HCT116 (cell line): ENCODE data around the gene NLRC5. TPM values are rescaled to one million over a fixed set of nuclear protein-coding genes. Genes with fewer than 3 reads are reported as not detected.

Experiments used
- ATAC-seq: fragments of 200-7000 bp; cut with Tn5 transposase; 2 replicates; pipeline ENCODE4 v1.9.1; 2020; ENCODE audit warnings: mild to moderate bottlenecking, moderate library complexity
- BruUV-seq: library from RNA; stranded (reverse); fragments of 400-500 nt; replicated peaks from 2 replicates; lab custom pipeline; 2021; lab: Mats Ljungman, UMichigan
- CTCF ChIA-PET: fragments of 300-600 bp; sonication (Branson Sonifier 250); formaldehyde crosslinking; loops from one replicate; lab custom pipeline; 2021; ENCODE audit warnings: antibody characterized with exemption; lab: Charles Lee
- POLR2A ChIA-PET: fragments of 300-600, 350-600 bp; sonication (Branson Sonifier 250); formaldehyde crosslinking; loops from one replicate; lab custom pipeline; 2021; ENCODE audit warnings: antibody characterized with exemption; lab: Charles Lee
- RAD21 ChIA-PET, 2 experiments: fragments of 300-600 bp; sonication (Branson Sonifier 250); formaldehyde crosslinking; loops; one replicate each; lab custom pipeline; 2023; ENCODE audit warnings: low total read pairs in 2 of 2; ENCODE audit not compliant: uncharacterized antibody in 2 of 2, unreplicated experiment in 2 of 2, low non-redundant PET in 1 of 2; lab: Charles Lee
- DNase-seq: peaks from one replicate; pipeline ENCODE4 v3.0.0-alpha.2; 2010; ENCODE audit warnings: low read depth, low spot score
- H2AFZ ChIP-seq: fragments of 200-600 bp; shearing (Covaris generic), sonication (generic); 2 replicates; pipeline ENCODE4 v1.6.1; 2017; ENCODE audit warnings: low read depth, mixed run types, mixed read lengths, antibody characterized with exemption, low read length; ENCODE audit not compliant: poor library complexity, severe bottlenecking
- H3K27ac ChIP-seq: 2 replicates; pipeline ENCODE4 v1.5.1; 2012; ENCODE audit warnings: low read depth, low read length
- H3K27me3 ChIP-seq: fragments of 200-600 bp; sonication (generic); 2 replicates; pipeline ENCODE4 v1.6.1; 2016; ENCODE audit warnings: mixed run types, low read length, mixed read lengths; ENCODE audit not compliant: insufficient read depth
- H3K36me3 ChIP-seq, 2 experiments: fragments of 200-500 bp in 1 of 2; fragments of 200-600 bp in 1 of 2; sonication (Bioruptor generic) in 1 of 2; sonication (generic) in 1 of 2; 2 replicates each; pipeline versions ENCODE4 v1.5.1 to v1.6.1; 2014 to 2016; ENCODE audit warnings: low read length in 2 of 2, inconsistent platforms in 1 of 2, mixed read lengths in 1 of 2, mixed run types in 1 of 2; ENCODE audit not compliant: insufficient read depth in 2 of 2, control insufficient read depth in 1 of 2
- H3K4me1 ChIP-seq, 2 experiments: fragments of 200-600 bp in 1 of 2; sonication (generic) in 1 of 2; 2 replicates each; pipeline versions ENCODE4 v1.5.1 to v1.6.1; 2012 to 2017; ENCODE audit warnings: low read length in 2 of 2, inconsistent platforms in 1 of 2, mild to moderate bottlenecking in 1 of 2, mixed read lengths in 1 of 2, mixed run types in 1 of 2, moderate library complexity in 1 of 2; ENCODE audit not compliant: insufficient read depth in 2 of 2, control insufficient read depth in 1 of 2
- H3K4me2 ChIP-seq: fragments of 200-600 bp; sonication (generic); 2 replicates; pipeline ENCODE4 v1.6.1; 2017; ENCODE audit warnings: mixed run types, low read length, mixed read lengths
- H3K4me3 ChIP-seq, 2 experiments: fragments of 200-600 bp in 1 of 2; sonication (generic) in 1 of 2; replicated peaks in 1 of 2; 2 replicates each; pipeline ENCODE4 v1.5.1; 2011 to 2016; ENCODE audit warnings: low read length in 2 of 2, control low read depth in 1 of 2, low read depth in 1 of 2, mild to moderate bottlenecking in 1 of 2, mixed read lengths in 1 of 2, mixed run types in 1 of 2
- H3K79me2 ChIP-seq: fragments of 200-600 bp; sonication (generic); 2 replicates; pipeline ENCODE4 v1.6.1; 2017; ENCODE audit warnings: mild to moderate bottlenecking, mixed run types, low read length, moderate library complexity, mixed read lengths; ENCODE audit not compliant: insufficient read depth
- H3K9ac ChIP-seq: fragments of 200-600 bp; sonication (generic); 2 replicates; pipeline ENCODE4 v1.6.1; 2016; ENCODE audit warnings: low read length, mixed read lengths
- H3K9me2 ChIP-seq: fragments of 200-600 bp; sonication (generic), shearing (Covaris generic); 2 replicates; pipeline ENCODE4 v1.6.1; 2017; ENCODE audit warnings: mixed run types, mild to moderate bottlenecking, moderate library complexity; ENCODE audit not compliant: insufficient read depth
- H3K9me3 ChIP-seq, 2 experiments: fragments of 200-500 bp in 1 of 2; fragments of 200-600 bp in 1 of 2; sonication (Bioruptor generic) in 1 of 2; sonication (generic) in 1 of 2; 2 replicates each; pipeline ENCODE4 v1.6.1; 2014 to 2017; ENCODE audit warnings: low read length in 2 of 2, mixed read lengths in 2 of 2, inconsistent platforms in 1 of 2, low read depth in 1 of 2, mild to moderate bottlenecking in 1 of 2, mixed run types in 1 of 2, moderate library complexity in 1 of 2; ENCODE audit not compliant: control insufficient read depth in 1 of 2, insufficient read depth in 1 of 2
- H4K20me1 ChIP-seq: fragments of 200-600 bp; sonication (generic), shearing (Covaris generic); 2 replicates; pipeline ENCODE4 v1.6.1; 2017; ENCODE audit warnings: mixed run types, mild to moderate bottlenecking, moderate library complexity; ENCODE audit not compliant: insufficient read depth
- CTCF ChIP-seq, 3 experiments: fragments of 200-600 bp in 1 of 3; sonication (generic) in 1 of 3; IDR thresholded peaks in 2 of 3; conservative IDR thresholded peaks in 1 of 3; 2 replicates each; pipeline ENCODE4 v1.5.1; 2012 to 2017; ENCODE audit warnings: low read depth in 2 of 3, low read length in 2 of 3, antibody characterized with exemption in 1 of 3, borderline replicate concordance in 1 of 3, control low read depth in 1 of 3, mild to moderate bottlenecking in 1 of 3, mixed read lengths in 1 of 3, mixed run types in 1 of 3, moderate library complexity in 1 of 3; ENCODE audit not compliant: insufficient read depth in 1 of 3
- JUND ChIP-seq: IDR thresholded peaks from 2 replicates; pipeline ENCODE4 v1.6.1; 2012
- SP1 ChIP-seq: IDR thresholded peaks from 2 replicates; pipeline ENCODE4 v1.6.1; 2012; ENCODE audit warnings: low read depth
- SRF ChIP-seq: IDR thresholded peaks from 2 replicates; pipeline ENCODE4 v1.6.1; 2012; ENCODE audit warnings: low read depth
- ZBTB33 ChIP-seq: IDR thresholded peaks from 2 replicates; pipeline ENCODE4 v1.6.1; 2011; ENCODE audit warnings: mild to moderate bottlenecking, low read length, moderate library complexity; ENCODE audit not compliant: insufficient replicate concordance; ENCODE audit errors: extremely low read depth
- intact Hi-C: fragments of 100-400 bp; cut with micrococcal nuclease; formaldehyde crosslinking; loops from 2 replicates; pipeline ENCODE4 v1.10.0; 2022
- total RNA-seq: library from RNA; stranded (reverse); gene quantifications from one replicate; pipeline ENCODE4 v1.2.1, GENCODE V29; 2021; ENCODE audit not compliant: unreplicated experiment

The NLRC5 gene
- total RNA-seq, 1 experiment from 2014 or later = 10.4 TPM

- ChIA-PET CTCF (interaction anchor here (1.0 kb wide), 1 partner anchor 21 kb away, joined by 4 read pairs; the partner anchor contains the start of gene CPNE2), RAD21 (no interaction called here), POLR2A (no interaction called here)
- intact Hi-C loops = no loop called here
- Histone ChIP-seq H3K79me2 (no peaks in the 10 kb centered on the region), H3K4me1 (peaks cover 2 to 21% of the 10 kb centered on the region in 2 experiments; a peak in 3 of 4 replicates), H4K20me1 (no peaks in the 10 kb centered on the region), H3K4me3 (no peak overlapping the region), H3K36me3 (0 out of 4 replicates have a peak, but pooled peaks cover 0 to 3% of the 10 kb centered on the region in 2 experiments), H3K9me2 (no peaks in the 10 kb centered on the region), H2AFZ (no peak overlapping the region), H3K9ac (no peak overlapping the region), H3K4me2 (no peak overlapping the region), H3K27me3 (no peaks in the 10 kb centered on the region), H3K27ac (no peak overlapping the region), H3K9me3 (no peaks in the 10 kb centered on the region)
- no peak for DNase-seq
- BruUV-seq = no TSS peak
- TF ChIP-seq CTCF (IDR thresholded peaks at IDR 0.05 in 2 of 3, conservative IDR thresholded peaks at IDR 0.05 in 1 of 3; ENCODE audit: borderline replicate concordance in 1 of 3, insufficient read depth in 1 of 3, low read depth in 2 of 3, low read length in 2 of 3) = no peak
- no peak for TF ChIP-seq ZBTB33
- TF ChIP-seq SP1 = no peak
- no peak for TF ChIP-seq JUND
- TF ChIP-seq SRF = no peak
- no peak for ATAC-seq
These were observed 124.3 kb downstream of the NLRC5 start for GRCh38 chr16:57113664-57114063.
